GM20000 (cell line): Measurements from ENCODE around the gene GAL.

Experiments used
- DNase-seq: peaks from one replicate; pipeline ENCODE4 v3.0.0; 2012; ENCODE audit warnings: low spot score
- CTCF ChIP-seq: IDR thresholded peaks from 2 replicates; pipeline ENCODE4 v1.5.1; 2012; ENCODE audit warnings: mild to moderate bottlenecking, control low read depth; ENCODE audit errors: extremely low read depth, missing control alignments

The GAL gene

GRCh38 chr11:68655406-68655805, 28.9 kb upstream of the GAL start:
- TF ChIP-seq CTCF, result no peak
- DNase-seq, result no peak

- no peak for TF ChIP-seq CTCF
- DNase-seq, result no peak
Observed at GRCh38 chr11:68655806-68656205, 28.5 kb upstream of the GAL start.

DNA sequence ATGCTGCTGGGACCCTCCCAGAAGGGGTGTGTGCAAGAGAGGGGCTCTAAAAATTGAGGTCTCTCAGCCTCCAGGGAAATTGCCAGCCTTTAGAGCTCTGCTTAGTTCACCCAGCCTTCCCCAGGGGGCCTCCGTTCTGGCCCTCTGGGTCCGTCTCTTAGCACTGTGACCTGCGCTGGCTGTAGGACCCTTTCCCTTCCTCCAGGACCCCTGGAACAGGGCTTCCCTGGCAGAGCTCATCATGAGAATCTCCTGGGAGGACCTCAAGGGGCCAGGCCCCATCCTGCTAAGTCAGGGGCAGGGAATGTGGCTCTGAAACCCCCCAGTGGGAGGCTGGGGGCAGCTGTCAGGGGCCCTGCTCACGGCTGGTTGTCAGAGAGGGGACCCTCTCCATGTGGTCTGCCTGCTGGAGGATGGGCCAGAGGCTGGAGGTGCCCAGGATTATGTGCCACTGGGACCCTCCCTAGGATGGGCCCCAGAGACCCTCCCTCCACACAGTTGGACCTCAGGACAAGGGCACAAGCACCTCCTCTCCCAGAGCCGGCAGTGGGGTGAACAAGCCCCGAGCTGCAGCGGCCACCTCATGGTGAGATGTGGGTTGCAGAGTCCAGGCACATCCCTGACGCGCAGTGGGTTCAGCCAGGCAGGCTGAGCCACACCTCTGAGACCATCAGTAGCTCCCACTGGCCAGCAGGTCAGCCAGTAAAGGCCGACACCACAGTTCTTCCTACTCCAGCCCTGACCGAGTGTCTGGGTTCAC, 27.1 kb upstream of the GAL start:
- no peak for TF ChIP-seq CTCF
- DNase-seq, result no peak

- no peak for TF ChIP-seq CTCF
- DNase-seq, result no peak
Observed at GRCh38 chr11:68658097-68658496, 26.2 kb upstream of the GAL start.

DNA sequence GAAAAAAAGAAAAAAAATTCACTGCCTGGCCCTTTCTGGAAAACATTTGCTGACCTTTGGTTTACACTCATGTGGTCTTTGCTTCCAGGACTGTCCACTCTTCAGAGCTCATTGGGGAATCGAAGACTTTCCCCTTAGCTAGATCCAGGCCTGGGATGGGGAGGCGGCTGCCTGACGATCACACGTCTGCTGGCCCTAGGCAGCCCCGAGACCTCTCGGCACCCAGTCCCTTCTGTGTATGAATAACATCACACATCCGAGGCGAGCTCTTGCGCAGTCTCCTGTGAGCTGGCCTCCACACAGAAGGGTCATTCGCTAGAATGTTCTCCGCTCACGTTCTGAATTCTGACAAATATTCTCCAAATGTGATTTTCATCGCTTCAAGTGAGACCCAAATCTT, 25.7 kb upstream of the GAL start:
- TF ChIP-seq CTCF, result no peak
- DNase-seq, result no peak

DNA sequence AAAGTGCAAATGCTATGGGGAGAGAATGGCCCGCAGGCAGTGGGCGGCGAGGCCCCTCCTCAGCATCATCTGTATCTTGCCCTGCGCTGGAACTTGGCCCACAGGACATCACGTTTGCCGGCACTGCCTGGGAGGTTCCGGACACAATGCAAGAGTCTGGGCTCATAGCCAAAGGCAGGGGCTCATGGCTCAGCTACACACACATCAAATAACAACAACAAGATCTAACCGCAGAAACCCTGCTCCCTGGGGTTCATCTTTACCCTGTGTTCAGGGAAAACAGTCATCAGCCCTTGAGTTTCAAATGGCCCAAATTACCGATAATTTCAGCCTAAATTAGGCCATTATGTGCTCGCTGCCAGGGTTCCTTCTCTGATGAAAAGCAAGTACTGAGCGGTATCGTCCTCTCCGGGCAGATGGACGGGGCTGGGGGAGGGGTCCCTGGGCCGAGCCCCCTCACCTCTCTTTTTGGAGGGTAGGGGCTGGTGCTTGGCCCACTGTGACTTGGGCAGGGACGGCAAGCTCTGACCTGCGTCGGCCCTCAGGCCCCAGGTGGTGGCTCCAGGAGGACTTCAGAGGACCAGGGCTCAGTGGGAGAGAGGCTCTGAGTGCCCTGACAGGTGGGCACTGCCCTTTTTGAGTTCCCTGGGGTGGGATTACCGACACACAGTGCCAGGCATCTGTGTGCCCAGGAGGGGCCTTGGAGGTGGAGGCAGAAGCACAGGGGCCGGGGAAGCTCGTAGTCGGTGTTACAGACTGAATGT, 25.0 kb upstream of the GAL start:
- DNase-seq, result no peak
- TF ChIP-seq CTCF, result no peak

DNA sequence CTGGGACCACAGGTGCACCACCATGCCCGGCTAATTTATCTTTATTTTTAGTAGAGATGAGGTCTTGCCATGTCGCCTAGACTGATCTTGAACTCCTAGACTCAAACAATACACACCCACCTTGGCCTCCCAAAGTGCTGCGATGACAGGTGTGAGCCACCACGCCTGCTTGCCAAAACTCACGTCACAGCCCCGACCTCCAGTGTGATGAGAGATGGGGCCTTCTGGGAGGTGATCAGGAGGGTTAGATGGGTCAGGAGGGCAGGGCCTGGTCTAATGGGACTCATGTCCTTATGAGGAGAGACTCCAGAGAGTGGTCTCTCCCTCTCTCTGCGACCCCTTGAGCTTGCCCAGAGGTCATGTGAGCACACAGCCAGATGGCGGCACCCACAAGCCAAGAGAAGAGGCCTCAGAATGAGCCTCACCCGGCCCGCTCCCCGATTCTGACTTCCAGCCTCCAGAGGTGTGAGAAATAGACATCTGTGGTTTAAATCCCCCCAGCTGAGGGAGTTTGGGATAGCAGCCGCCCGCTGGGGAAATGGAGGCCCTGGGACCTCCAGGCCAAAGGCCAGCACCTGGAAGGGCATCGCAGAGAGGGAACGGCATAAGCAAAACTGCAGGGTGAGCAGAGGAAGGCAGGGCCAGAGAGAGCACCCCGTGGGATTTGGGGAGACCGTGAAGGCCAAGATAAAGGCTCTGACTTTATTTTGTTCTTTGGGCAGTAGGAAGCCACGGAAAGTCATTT, 24.1 kb upstream of the GAL start:
- no peak for DNase-seq

More for the DNA sequence above, 24.1 kb upstream of the GAL start:
- no peak for TF ChIP-seq CTCF
